CD8-positive, alpha-beta memory T cell (primary cell): ENCODE data around the gene ESRRA. TPM values are rescaled to one million over a fixed set of nuclear protein-coding genes. Genes with fewer than 3 reads are reported as not detected.

Experiments used
- CTCF ChIA-PET: fragments of 350-600 bp; sonication (Branson Sonifier 250); formaldehyde crosslinking; loops from one replicate; lab custom pipeline; 2021; ENCODE audit warnings: antibody characterized with exemption; lab: Charles Lee
- POLR2A ChIA-PET: fragments of 350-600 bp; sonication (Branson Sonifier 250); formaldehyde crosslinking; loops from one replicate; lab custom pipeline; 2021; ENCODE audit warnings: antibody characterized with exemption; lab: Charles Lee
- DNase-seq, 5 donors: peaks; one replicate each; pipeline versions ENCODE4 v3.0.0 to v3.0.0-alpha.2; 2020 to 2022; ENCODE audit warnings: mixed read lengths in 1 of 5
- H3K27ac ChIP-seq: one replicate; pipeline ENCODE4 v1.7.0; 2013; ENCODE audit warnings: low read depth, mild to moderate bottlenecking, low read length, moderate library complexity
- H3K27me3 ChIP-seq: 2 replicates; pipeline ENCODE4 v1.7.0; 2013; ENCODE audit warnings: low read length, mild to moderate bottlenecking; ENCODE audit not compliant: insufficient read depth, poor library complexity, severe bottlenecking
- H3K36me3 ChIP-seq: 2 replicates; pipeline ENCODE4 v1.7.0; 2013; ENCODE audit warnings: mild to moderate bottlenecking, low read length, moderate library complexity; ENCODE audit not compliant: insufficient read depth
- H3K4me1 ChIP-seq: 2 replicates; pipeline ENCODE4 v1.7.0; 2013; ENCODE audit warnings: mild to moderate bottlenecking, low read length, moderate library complexity; ENCODE audit not compliant: insufficient read depth
- H3K4me3 ChIP-seq: 2 replicates; pipeline ENCODE4 v1.7.0; 2013; ENCODE audit warnings: mild to moderate bottlenecking, low read length
- H3K9me3 ChIP-seq: 2 replicates; pipeline ENCODE4 v1.7.0; 2013; ENCODE audit warnings: mild to moderate bottlenecking, low read length
- H3K27ac Mint-ChIP-seq, 8 donors: one replicate each; pipeline ENCODE4 v1.8.0; 2020 to 2021; ENCODE audit warnings: mixed read lengths in 8 of 8, mild to moderate bottlenecking in 6 of 8, inconsistent platforms in 3 of 8, moderate library complexity in 3 of 8
- H3K27me3 Mint-ChIP-seq, 2 donors: one replicate each; pipeline ENCODE4 v1.8.0; 2020 to 2021; ENCODE audit warnings: mixed read lengths in 2 of 2, mild to moderate bottlenecking in 1 of 2, moderate library complexity in 1 of 2
- H3K36me3 Mint-ChIP-seq, 3 donors: one replicate each; pipeline ENCODE4 v1.8.0; 2020 to 2021; ENCODE audit warnings: mixed read lengths in 3 of 3, inconsistent platforms in 1 of 3, mild to moderate bottlenecking in 1 of 3
- H3K4me1 Mint-ChIP-seq, 3 donors: one replicate each; pipeline ENCODE4 v1.8.0; 2020 to 2021; ENCODE audit warnings: mixed read lengths in 3 of 3, inconsistent platforms in 1 of 3, mild to moderate bottlenecking in 1 of 3
- H3K4me3 Mint-ChIP-seq, 7 donors: one replicate each; pipeline ENCODE4 v1.8.0; 2020 to 2021; ENCODE audit warnings: mixed read lengths in 7 of 7, mild to moderate bottlenecking in 6 of 7, moderate library complexity in 4 of 7, inconsistent platforms in 2 of 7
- H3K9me3 Mint-ChIP-seq, 5 donors: one replicate each; pipeline ENCODE4 v1.8.0; 2020 to 2022; ENCODE audit warnings: mixed read lengths in 5 of 5, mild to moderate bottlenecking in 3 of 5, moderate library complexity in 2 of 5, inconsistent platforms in 1 of 5
- polyA plus RNA-seq: library from polyadenylated mRNA; unstranded; fragments of 300-500 nt; fragmentation: Illumina TruSeq; gene quantifications from one replicate; pipeline ENCODE4 v1.2.3, GENCODE V29; 2021
- total RNA-seq, 2 experiments: library from RNA; stranded (reverse); gene quantifications; one replicate each; pipeline ENCODE4 v1.2.3, GENCODE V29; 2021

ESRRA gene
- total and polyA plus RNA-seq, 3 experiments from 2014 or later = 11.9 to 54.3 (median 52.2) TPM

DNA sequence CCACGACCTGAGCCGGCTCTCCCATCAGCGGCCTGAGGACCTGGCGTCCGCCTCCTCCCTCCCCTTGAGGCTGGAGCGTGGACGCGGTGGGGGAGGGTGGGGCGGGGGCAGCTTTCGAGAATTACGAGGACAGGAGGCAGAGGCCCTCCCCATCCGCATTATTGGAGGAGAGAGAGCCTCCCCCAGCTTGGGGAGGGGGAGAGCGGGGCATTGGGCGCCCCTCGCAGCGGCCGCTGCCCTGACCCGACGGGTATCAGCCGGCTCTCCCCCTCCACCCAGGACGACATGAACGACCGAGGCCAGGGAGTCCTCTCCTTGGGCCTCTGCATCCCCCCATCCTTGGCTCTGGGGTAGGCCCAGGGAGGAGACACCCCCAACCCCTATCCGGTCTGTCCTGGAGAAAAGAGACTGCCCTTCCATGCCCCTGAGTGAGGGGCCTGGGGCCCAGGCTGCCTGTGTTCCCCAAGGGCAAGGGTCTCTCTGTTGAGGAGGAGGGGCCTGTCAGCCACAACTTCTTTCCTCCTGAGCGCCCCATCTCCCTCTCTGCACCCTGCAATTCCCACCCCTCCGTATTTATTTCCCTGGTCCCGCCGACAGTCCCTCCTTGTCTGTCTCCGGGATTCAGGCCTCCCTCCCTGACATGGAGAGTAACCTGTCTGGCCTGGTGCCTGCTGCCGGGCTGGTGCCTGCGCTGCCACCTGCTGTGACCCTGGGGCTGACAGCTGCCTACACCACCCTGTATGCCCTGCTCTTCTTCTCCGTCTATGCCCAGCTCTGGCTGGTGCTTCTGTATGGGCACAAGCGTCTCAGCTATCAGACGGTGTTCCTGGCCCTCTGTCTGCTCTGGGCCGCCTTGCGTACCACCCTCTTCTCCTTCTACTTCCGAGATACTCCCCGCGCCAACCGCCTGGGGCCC, 19.2 kb upstream of the ESRRA start:
- no peaks in the 10 kb centered on the region for H3K9me3 ChIP-seq
- Mint-ChIP-seq H3K27me3 (peaks cover 8 to 10% of the 10 kb centered on the region in 2 donors), H3K27ac (peak overlapping the region; percentile 61 to 100 (median 92)), H3K4me3 (peak overlapping the region; percentile 69 to 98 (median 77)), H3K4me1 (peaks cover 16 to 33% (median 19%) of the 10 kb centered on the region in 3 donors), H3K36me3 (peaks cover 0 to 15% (median 0%) of the 10 kb centered on the region in 3 donors), H3K9me3 (peaks cover 0 to 2% (median 0%) of the 10 kb centered on the region in 5 donors)
- H3K4me3 ChIP-seq = peak overlapping the region; percentile 100
- H3K27ac ChIP-seq = peak overlapping the region; percentile 100
- ChIA-PET CTCF (interaction anchor here (0.9 to 7.8 kb wide), 4 partner anchors 14 to 82 kb away, joined by 3 to 73 read pairs (median 10); partner anchors contain the start of genes CATSPERZ and FERMT3), POLR2A (interaction anchor here (0.6 to 4.3 kb wide), 5 partner anchors 9 to 62 kb away, joined by 3 to 68 read pairs (median 7); partner anchors contain the start of genes ESRRA and NUDT22)
- peaks cover 22% of the 10 kb centered on the region for H3K4me1 ChIP-seq
- no peak for DNase-seq
- peaks cover 10% of the 10 kb centered on the region for H3K27me3 ChIP-seq
- no peaks in the 10 kb centered on the region for H3K36me3 ChIP-seq

DNA sequence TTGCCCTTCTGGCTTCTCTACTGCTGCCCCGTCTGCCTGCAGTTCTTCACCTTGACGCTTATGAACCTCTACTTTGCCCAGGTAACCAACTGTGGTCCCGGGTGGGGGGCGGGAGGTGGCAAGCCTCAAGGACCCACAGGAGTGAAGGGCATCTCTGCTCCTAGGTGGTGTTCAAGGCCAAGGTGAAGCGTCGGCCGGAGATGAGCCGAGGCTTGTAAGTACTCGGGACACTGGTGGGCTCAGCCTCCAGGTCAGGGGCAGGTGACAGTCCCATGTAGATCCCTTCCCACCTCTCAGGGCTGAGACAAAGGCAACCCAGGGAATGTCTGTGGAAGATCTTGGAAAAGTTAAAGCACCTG, 18.5 kb upstream of the ESRRA start:
- H3K4me1 Mint-ChIP-seq = peaks cover 15 to 33% (median 16%) of the 10 kb centered on the region in 3 donors
- no peaks in the 10 kb centered on the region for H3K36me3 ChIP-seq
- DNase-seq = no peak

DNA sequence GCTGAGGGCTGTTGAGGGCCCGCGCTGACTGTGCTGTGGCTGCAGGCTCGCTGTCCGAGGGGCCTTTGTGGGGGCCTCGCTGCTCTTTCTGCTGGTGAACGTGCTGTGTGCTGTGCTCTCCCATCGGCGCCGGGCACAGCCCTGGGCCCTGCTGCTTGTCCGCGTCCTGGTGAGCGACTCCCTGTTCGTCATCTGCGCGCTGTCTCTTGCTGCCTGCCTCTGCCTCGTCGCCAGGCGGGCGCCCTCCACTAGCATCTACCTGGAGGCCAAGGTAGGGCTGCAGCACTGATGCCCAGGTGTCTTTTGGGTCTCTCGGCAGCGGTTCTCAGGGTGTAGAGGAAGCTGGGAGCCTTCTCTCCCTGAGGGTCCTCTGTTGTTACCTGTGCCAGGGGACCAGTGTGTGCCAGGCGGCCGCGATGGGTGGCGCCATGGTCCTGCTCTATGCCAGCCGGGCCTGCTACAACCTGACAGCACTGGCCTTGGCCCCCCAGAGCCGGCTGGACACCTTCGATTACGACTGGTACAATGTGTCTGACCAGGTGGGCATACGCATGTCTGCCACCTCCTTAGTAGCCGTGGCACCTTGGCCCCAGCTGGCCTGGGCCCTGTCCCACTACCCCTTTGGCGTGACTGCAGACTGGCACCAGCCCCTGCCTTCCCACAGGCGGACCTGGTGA, 17.5 kb upstream of the ESRRA start:
- Mint-ChIP-seq H3K36me3 (peaks cover 0 to 7% (median 0%) of the 10 kb centered on the region in 3 donors), H3K4me1 (peaks cover 13 to 34% (median 15%) of the 10 kb centered on the region in 3 donors), H3K27me3 (peaks cover 10 to 11% of the 10 kb centered on the region in 2 donors), H3K27ac (peak overlapping the region in 1 of 8 donors; percentile 23), H3K4me3 (peak overlapping the region in 4 of 7 donors; percentile 9 to 81 (median 52)), H3K9me3 (peaks cover 0 to 2% (median 0%) of the 10 kb centered on the region in 5 donors)
- CTCF ChIA-PET = interaction anchor here (1.2 to 7.8 kb wide), 3 partner anchors 15 to 83 kb away, joined by 3 to 73 read pairs (median 4); partner anchors contain the start of gene CATSPERZ
- Histone ChIP-seq H3K36me3 (no peaks in the 10 kb centered on the region), H3K27ac (no peak overlapping the region), H3K27me3 (peaks cover 16% of the 10 kb centered on the region), H3K9me3 (no peaks in the 10 kb centered on the region), H3K4me3 (no peak overlapping the region), H3K4me1 (peaks cover 22% of the 10 kb centered on the region)
- POLR2A ChIA-PET = no interaction called here
- DNase-seq = no peak

More for the DNA sequence above, 18.5 kb upstream of the ESRRA start:
- peak overlapping the region; percentile 69 to 94 (median 76) for H3K4me3 Mint-ChIP-seq
- H3K27me3 Mint-ChIP-seq = peaks cover 8 to 10% of the 10 kb centered on the region in 2 donors
- H3K27me3 ChIP-seq = peaks cover 12% of the 10 kb centered on the region
- H3K4me1 ChIP-seq = peaks cover 22% of the 10 kb centered on the region
- H3K27ac ChIP-seq = no peak overlapping the region
- peaks cover 0 to 11% (median 0%) of the 10 kb centered on the region in 3 donors for H3K36me3 Mint-ChIP-seq
- H3K9me3 Mint-ChIP-seq = peaks cover 0 to 2% (median 0%) of the 10 kb centered on the region in 5 donors
- H3K9me3 ChIP-seq = no peaks in the 10 kb centered on the region
- ChIA-PET CTCF (interaction anchor here (0.9 to 7.8 kb wide), 3 partner anchors 16 to 82 kb away, joined by 3 to 73 read pairs (median 4); partner anchors contain the start of genes CATSPERZ and FERMT3), POLR2A (interaction anchor here (2.8 kb wide), 1 partner anchor 18 kb away, joined by 14 read pairs; the partner anchor contains the start of gene ESRRA)
- H3K4me3 ChIP-seq = no peak overlapping the region
- peak overlapping the region; percentile 61 to 98 (median 92) for H3K27ac Mint-ChIP-seq

DNA sequence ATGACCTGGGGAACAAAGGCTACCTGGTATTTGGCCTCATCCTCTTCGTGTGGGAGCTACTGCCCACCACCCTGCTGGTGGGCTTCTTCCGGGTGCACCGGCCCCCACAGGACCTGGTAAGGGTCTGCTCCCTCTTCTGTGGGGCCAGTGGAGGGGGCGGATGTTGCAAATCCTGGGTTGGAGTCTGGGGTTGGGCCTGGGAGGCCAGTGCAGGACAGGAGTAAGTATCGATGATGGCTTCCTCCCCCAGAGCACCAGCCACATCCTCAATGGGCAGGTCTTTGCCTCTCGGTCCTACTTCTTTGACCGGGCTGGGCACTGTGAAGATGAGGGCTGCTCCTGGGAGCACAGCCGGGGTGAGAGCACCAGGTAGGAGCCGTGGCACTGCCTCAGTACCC, 17.0 kb upstream of the ESRRA start:
- H3K4me3 ChIP-seq = no peak overlapping the region
- peaks cover 18% of the 10 kb centered on the region for H3K4me1 ChIP-seq
- peak overlapping the region in 2 of 7 donors; percentile 32 to 40 for H3K4me3 Mint-ChIP-seq
- no peak for DNase-seq
- peaks cover 15 to 16% of the 10 kb centered on the region in 2 donors for H3K27me3 Mint-ChIP-seq
- no peak overlapping the region for H3K27ac Mint-ChIP-seq
- H3K36me3 Mint-ChIP-seq = peaks cover 0 to 4% (median 0%) of the 10 kb centered on the region in 3 donors
- ChIA-PET POLR2A (no interaction called here), CTCF (interaction anchor here (1.2 to 2.3 kb wide), 2 partner anchors 13 to 84 kb away, joined by 3 to 8 read pairs; partner anchors contain the start of gene CATSPERZ)
- peaks cover 0 to 2% (median 0%) of the 10 kb centered on the region in 5 donors for H3K9me3 Mint-ChIP-seq
- no peak overlapping the region for H3K27ac ChIP-seq
- H3K36me3 ChIP-seq = no peaks in the 10 kb centered on the region
- H3K4me1 Mint-ChIP-seq = peaks cover 12 to 29% (median 13%) of the 10 kb centered on the region in 3 donors
- peaks cover 21% of the 10 kb centered on the region for H3K27me3 ChIP-seq
- H3K9me3 ChIP-seq = no peaks in the 10 kb centered on the region

DNA sequence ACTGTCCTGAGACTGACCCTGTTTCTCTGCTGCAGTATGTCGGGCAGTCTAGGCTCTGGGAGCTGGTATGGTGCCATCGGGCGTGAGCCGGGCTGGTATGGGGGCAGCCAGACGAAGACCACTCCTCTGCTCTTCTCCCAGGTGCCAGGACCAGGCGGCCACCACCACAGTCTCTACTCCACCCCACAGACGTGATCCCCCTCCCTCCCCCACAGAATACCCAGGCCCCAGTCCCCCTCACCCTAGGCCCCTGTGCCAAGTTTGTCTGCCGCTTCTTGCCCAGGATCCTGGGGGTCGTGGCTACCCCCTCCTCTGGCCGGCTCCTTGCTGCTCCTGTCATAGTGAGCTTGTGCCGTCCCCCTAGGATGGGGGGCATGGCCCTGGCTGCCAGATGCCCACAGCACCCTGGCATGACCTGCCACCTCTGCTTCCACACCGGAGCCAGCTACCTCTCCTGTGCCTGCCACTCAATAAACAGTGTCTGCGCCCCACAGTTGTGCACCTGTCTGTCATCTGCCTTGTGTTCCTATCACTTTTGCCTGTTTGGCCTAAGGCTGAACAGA, 16.2 kb upstream of the ESRRA start:
- Histone ChIP-seq H3K27ac (no peak overlapping the region), H3K36me3 (no peaks in the 10 kb centered on the region), H3K9me3 (no peaks in the 10 kb centered on the region), H3K4me1 (peaks cover 10% of the 10 kb centered on the region), H3K27me3 (peaks cover 26% of the 10 kb centered on the region), H3K4me3 (no peak overlapping the region)
- Mint-ChIP-seq H3K36me3 (peaks cover 0 to 4% (median 0%) of the 10 kb centered on the region in 3 donors), H3K4me3 (peak overlapping the region in 1 of 7 donors; percentile 40), H3K27ac (peak overlapping the region in 2 of 8 donors; percentile 36 to 45), H3K4me1 (peaks cover 9 to 22% (median 11%) of the 10 kb centered on the region in 3 donors), H3K27me3 (peaks cover 22 to 24% of the 10 kb centered on the region in 2 donors), H3K9me3 (peaks cover 0 to 2% (median 0%) of the 10 kb centered on the region in 5 donors)
- POLR2A ChIA-PET = interaction anchor here (0.8 kb wide), 1 partner anchor 15 kb away, joined by 4 read pairs; no protein-coding TSS in a partner anchor
- CTCF ChIA-PET = interaction anchor here (0.8 to 2.3 kb wide), 3 partner anchors 12 to 85 kb away, joined by 3 to 8 read pairs (median 3); partner anchors contain the start of gene CATSPERZ
- DNase-seq = no peak

DNA sequence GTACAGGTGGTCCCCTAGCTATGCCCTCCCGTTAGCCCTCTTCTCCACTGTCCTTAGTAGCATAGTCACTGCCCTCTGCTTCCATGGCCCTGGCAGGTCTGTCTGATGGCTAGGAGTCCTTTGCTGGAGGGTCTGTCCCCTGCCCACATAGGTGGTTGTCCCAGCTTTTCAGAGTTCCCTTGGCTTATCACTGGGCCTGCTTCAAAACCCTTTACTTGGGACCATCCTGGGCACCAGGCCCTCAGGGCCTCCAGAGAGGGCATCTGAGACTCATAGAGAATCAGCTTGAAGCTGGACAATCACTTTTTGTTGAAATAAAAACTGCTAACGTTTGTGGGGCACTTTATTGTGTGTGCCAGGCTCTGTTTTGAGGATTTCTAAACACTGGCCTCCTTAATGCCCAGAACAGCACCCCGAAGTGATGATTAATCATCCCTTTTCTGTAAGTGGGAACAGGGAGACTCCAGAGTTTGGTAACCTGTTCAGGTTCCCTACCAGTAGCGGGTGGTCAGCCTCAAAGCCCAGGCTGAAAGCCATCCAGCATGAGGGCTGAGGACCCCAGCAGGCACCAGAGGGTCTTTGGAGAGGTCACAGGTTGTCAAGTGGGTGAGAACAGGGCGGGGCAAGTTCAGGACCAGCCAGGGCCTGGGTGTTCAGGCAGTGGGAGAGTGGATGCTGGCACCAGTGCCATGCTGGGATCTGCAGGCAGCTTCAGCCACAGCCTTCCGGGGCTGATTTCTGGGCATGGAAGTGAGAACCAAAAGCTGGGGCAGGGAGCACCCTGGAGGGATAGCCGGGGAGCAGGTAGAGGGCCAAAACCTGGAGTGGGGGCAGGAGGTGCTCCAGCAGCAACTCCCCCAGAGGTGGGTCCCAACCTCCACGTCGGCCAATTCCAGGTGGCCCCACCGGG, 14.7 kb upstream of the ESRRA start:
- Mint-ChIP-seq H3K4me1 (peaks cover 6 to 19% (median 10%) of the 10 kb centered on the region in 3 donors), H3K9me3 (peaks cover 0 to 2% (median 0%) of the 10 kb centered on the region in 5 donors), H3K27me3 (peaks cover 32 to 35% of the 10 kb centered on the region in 2 donors), H3K27ac (peak overlapping the region in 2 of 8 donors; percentile 29 to 36), H3K36me3 (no peaks in the 10 kb centered on the region), H3K4me3 (peak overlapping the region in 6 of 7 donors; percentile 45 to 76 (median 68))
- Histone ChIP-seq H3K27ac (no peak overlapping the region), H3K27me3 (peaks cover 32% of the 10 kb centered on the region), H3K4me3 (no peak overlapping the region), H3K4me1 (peaks cover 7% of the 10 kb centered on the region), H3K36me3 (no peaks in the 10 kb centered on the region), H3K9me3 (no peaks in the 10 kb centered on the region)
- CTCF ChIA-PET = interaction anchor here (0.8 to 2.3 kb wide), 3 partner anchors 11 to 40 kb away, joined by 3 to 8 read pairs (median 6); partner anchors contain the start of gene CATSPERZ
- no peak for DNase-seq
- POLR2A ChIA-PET = no interaction called here
